NCI-H128 (cell line): ENCODE results near the gene SOWAHA.
"Not testable (repeated sequence)": the region's sequence is repeated elsewhere in the genome, so short reads cannot be mapped to it uniquely, and the experiment has no call there.

Source experiments
- DNase-seq: peaks from one replicate; lab custom pipeline; 2025; ENCODE audit not compliant: unreplicated experiment; lab: John Stamatoyannopoulos, UW

SOWAHA gene

DNA sequence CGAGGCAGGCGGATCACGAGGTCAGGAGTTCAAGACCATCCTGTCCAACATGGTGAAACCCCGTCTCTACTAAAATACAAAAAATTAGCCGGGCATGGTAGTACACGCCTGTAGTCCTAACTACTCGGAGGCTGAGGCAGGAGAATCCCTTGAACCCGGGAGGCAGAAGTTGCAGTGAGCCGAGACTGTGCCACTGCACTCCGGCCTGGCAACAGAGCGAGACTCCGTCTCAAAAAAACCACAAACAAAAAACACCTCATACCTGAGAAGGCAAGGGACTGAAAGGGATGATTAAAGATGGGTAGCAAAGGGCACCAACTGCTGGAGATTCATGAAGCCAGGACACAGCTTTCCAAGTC lies 6.3 kb upstream of the SOWAHA start:
- DNase-seq, result not testable (repeated sequence)

DNA sequence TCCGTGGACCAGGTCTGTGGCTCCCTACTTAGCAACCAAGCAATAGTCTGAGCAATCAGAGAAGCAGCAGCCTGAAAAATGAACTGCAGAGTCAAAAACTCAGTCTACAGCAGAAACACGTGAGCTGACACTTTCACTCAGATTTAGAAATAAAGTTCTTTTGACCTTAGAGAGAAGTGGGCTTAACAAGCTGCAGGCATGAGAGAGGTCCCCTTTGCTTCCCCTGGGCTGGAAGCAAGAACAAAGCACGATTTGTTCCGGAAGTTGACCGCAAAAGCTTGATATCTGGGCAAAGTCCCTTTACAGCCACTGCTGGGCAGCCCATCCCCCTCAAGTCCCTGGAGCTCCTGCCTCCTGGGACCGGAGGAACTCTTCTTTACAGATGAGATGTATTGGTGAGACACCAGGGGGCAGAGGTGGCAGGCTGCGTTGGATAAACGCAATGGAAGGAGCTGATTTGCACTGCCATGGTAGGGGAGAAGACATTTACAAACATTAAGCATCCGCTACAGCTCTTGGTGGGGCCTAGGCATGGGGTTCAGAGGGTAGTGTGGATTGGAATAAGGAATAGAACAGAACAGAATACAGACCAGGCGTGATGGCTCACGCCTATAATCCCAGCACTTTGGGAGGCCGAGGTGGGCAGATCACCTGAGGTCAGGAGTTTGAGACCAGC lies 5.8 kb upstream of the SOWAHA start:
- DNase-seq, result no peak

DNA sequence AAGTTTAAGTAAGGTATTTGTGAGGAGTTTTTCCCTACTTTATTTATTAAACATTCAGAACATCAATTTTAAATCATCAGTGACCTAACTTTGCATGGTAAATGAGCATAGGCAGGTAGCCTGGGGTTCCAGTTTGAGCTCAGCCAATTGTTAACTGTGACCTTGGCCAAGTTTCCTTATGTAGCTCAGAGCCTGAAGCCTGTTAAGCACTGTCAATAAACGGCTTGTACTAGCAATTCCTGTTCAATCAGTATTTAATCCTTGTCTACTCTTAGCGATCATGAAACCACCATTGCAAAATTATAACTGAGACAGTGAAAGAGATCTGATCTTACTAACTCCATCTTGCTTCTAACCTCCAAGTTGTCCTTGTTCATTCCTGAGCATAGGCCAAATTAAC lies 4.7 kb upstream of the SOWAHA start:
- no peak for DNase-seq

DNA sequence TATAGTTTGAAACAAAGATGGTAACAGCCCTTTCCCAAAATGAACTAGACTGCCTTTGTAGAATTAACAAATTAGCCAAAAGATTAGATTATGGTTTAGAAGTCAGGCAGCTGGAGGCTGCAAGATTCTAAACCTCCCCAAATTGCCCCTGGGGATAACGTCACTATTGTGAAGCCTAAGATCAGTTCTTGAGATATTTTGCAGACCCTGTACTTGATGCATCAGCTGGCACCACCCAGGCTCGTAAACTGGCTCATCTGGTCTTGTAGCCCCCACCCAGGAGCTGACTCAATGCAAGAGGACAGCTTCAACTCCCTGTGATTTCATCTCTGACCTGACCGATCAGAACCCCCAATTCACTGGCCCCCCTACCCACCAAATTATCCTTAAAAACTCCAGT lies 4.2 kb upstream of the SOWAHA start:
- DNase-seq, result no peak

DNA sequence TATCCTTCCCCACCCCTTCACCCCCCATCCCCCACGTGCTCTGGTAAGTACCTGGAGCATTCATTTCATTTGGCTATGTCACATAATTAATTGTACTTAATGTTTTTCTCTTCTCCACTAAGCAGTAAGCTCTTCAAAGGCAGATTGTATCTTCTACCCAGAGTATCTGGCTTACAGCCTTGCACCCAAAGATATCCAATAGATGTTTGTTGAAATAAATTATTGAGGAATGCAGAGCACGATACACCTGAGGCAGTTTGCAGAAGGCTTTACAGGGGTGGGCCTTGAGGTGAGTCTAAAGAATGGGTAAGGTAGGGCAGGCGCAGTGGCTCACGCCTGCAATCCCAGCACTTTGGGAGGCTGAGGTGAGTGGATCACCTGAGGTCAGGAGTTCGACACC lies 2.5 kb upstream of the SOWAHA start:
- no peak for DNase-seq

DNA sequence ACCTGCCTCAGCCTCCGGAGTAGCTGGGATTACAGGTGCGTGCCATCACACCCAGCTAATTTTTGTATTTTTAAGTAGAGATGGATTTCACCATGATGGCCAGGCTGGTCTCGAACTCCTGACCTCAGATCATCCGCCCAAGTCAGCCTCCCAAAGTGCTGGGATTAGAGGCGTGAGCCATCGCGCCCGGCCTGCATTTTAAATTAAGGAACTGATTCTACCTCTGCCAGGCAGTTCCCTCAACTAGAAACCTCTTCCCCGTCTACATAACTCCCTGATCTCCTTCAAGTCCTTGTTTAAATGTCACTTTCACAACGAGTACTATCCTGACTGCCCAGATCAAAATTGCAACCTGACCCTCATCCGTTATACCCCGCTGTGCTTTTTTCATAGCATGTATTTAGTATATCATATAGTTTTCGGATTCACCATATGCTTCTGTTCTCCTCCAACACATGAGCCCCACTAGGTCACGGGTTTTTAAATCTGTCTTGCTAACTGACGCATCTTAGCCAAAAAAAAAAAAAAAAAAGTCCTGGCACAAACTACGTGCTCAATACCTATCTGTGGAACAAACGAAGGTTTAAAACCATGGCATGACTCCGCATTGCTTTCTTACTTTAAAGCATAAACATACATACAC lies 858 bp upstream of the SOWAHA start:
- DNase-seq, result no peak

DNA sequence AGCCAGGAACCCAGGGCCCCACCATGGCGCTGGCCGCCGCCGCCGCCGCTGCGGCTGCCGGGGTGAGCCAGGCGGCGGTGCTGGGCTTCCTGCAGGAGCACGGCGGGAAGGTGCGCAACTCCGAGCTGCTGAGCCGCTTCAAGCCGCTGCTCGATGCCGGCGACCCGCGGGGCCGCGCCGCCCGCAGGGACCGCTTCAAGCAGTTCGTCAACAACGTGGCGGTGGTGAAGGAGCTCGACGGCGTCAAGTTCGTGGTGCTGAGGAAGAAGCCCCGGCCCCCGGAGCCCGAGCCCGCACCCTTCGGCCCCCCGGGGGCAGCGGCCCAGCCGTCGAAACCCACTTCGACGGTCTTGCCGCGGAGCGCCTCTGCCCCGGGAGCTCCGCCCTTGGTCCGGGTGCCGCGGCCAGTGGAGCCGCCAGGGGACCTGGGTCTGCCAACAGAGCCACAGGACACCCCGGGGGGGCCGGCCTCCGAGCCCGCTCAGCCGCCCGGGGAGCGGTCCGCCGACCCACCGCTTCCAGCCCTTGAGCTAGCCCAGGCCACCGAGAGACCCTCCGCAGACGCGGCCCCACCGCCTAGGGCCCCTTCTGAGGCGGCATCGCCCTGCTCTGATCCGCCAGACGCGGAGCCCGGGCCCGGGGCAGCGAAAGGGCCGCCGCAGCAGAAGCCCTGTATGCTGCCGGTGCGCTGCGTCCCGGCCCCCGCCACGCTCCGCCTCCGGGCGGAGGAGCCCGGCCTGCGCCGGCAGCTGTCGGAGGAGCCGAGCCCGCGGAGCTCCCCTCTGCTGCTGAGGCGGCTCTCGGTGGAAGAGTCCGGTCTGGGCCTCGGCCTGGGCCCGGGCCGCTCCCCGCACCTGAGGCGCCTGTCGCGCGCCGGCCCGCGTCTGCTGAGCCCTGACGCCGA lies 749 bp downstream of the SOWAHA start:
- DNase-seq, result no peak

DNA sequence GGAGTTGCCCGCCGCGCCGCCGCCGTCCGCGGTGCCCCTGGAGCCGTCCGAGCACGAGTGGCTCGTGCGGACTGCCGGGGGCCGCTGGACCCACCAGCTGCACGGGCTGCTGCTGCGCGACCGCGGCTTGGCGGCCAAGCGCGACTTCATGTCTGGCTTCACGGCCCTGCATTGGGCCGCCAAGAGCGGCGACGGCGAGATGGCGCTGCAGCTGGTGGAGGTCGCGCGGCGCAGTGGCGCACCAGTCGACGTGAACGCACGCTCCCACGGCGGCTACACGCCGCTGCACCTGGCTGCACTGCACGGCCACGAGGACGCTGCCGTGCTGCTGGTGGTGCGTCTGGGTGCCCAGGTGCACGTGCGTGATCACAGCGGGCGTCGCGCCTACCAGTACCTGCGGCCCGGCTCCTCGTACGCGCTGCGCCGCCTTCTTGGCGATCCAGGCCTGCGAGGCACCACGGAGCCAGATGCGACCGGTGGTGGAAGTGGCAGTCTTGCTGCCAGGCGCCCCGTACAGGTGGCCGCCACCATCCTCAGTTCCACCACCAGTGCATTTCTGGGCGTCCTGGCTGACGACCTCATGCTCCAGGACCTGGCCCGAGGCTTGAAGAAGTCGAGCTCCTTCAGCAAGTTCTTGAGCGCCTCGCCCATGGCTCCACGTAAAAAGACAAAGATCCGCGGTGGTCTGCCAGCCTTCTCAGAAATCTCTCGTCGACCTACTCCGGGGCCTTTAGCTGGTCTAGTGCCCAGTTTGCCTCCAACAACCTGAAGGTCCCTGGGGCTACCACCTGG lies 1.6 kb downstream of the SOWAHA start:
- DNase-seq, result no peak

DNA sequence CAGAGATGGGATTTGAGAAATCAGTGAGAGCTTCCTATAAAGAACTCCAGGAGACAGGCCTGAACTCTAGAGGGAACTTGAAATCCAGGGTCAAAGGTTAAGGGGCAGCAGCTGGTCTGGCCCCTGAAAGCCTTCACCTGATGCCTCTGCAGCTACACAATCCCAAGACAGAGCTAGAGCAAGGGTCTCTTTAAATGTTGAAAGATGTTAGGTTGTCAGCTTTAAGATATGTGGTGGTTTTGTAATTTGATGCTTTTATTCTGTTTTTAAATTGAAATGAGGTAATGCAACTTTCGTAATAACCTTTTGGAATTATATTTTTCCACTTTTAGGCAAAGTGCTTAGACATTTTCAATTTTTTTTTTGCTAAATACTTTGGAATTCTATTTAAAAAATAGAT lies 2.4 kb downstream of the SOWAHA start:
- no peak for DNase-seq

DNA sequence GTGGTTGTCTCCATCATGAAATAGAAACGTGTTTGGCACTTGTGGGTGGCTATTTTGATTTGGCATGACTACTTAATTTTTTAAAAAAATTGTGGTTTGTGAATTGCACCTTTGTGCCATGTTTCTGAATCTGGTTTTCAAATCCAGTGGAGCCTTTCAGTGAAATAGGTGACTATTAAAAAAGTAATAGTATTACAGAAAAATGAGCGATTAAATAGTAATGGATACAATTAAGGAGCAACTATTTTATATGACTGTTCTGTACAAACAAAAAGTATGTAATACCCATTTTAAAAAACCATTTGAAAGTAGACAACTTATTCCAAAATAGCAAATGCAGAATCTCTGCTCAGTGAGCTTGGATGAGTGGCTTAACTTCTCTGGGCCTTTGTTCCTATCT lies 3.0 kb downstream of the SOWAHA start:
- DNase-seq, result no peak

DNA sequence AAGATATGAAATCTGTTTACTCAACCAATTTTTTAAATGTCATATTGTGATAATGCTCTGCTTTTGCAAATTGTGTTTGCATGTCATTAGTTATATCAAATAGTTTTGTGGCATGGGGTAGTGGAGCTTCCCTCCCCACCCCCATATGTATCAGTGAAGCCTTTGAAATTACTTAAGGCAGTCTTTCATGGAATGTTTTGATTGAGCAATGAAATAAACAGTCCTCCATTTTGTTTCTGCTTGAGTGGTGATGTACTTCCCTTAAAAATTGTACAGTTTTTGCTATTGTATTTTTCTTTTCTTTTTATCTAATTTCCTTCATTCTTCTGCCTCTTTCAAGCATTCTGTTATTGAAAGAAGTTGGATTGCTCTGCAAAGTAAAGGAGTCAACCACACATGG lies 3.5 kb downstream of the SOWAHA start:
- DNase-seq, result no peak

DNA sequence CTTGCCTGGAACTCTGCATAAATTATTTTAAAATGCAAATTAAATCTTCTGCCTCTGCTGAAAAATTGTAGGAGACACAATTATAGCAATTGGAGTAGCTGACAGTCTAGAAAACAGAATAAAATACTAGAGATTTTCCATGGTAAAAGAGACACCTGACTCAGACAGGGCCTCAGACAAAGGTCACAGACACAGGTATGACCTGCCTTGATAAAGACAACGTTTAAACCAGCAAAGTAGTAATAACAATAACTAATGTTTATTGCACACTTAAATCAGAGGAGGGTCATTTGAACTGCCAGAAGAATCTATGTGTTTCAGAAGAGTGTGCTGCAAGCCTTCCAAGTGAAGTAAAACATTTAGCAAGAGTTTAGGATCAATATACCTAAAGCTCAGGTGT lies 3.9 kb downstream of the SOWAHA start:
- DNase-seq, result no peak

DNA sequence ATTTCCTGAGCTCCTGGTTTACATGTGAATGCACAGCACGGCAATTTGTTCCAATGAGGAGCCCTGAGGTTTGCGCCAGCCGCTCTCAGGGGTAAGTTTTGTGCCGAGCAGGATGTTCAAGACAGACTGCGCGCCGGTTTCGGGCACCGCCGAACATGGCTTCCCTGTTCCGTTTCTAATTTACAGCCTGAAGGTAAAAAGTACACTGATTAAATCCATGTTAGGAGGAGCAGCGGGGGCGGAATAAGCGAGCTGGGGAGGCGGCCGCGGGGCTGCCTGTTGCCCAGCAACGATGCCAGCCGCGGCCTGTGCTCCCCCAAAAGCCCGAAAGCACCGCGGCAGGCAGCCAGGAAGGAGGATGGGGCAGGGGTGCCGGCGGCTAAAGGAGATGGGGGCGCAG lies 6.4 kb downstream of the SOWAHA start:
- DNase-seq, result no peak

DNA sequence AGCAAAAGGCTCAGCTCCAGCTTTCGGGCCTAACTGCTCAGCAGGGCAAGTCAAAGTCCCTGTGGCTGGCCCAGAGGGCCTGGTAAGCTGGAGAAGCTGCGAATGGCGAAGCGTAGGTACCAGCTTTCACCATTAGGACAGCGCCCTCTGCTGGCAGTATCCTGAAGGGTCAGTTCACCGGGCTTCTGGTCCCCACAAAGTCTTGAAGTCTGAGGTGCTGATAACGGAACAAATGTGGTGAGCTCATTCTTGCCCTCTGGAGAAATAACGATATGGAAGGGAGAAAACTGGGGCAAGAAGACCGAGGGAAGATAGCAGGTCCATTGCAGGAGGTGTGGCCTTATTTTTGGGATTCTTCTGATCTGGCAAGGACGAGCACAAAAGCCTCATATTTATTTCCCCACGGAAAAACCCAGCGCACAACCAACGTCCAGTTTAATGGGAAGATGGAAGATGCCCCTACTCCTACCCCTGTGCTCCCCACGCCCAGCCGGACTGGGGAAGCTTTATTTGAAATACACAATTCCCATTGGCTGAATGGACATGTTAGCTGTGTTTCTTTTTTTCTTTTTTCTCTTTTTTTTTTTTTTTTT lies 7.2 kb downstream of the SOWAHA start:
- peak; percentile 72 for DNase-seq

DNA sequence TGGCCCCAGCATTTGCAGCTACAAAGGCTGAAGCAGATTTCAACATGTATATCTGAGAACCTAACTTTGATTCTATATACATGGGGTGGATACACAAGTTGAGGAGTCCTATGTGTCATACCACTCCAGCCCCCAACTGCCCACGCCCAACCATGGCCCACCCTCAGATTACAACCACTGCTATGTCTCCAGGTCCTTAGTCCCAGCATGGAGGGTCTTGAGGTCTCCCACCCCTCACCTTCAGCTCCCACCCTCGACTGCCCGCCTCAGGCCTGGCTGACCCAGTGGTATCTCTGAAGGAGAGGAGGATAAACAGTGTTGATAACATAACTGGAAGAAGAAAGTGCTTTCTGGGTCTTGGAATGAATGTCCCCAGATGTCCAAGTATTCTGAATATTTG lies 8.2 kb downstream of the SOWAHA start:
- no peak for DNase-seq

DNA sequence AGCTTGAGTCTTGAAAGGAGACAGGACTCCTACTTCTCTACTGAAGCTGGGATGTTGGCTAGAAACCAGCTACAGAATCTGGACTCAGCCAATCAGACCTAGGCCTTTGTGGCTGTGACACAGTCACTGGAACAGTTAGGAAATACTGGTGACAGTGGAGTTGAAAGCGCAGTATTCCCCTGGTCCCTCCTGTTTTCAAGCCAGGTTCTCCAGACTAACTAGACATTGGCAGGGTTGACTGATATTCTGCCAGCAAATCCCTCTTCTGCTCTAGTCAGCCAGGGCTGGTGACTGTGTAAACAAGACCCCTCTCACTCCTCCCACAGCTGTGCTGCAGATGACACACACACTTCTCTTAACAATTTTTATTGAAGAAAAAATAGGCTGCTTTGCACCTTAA lies 8.7 kb downstream of the SOWAHA start:
- no peak for DNase-seq

DNA sequence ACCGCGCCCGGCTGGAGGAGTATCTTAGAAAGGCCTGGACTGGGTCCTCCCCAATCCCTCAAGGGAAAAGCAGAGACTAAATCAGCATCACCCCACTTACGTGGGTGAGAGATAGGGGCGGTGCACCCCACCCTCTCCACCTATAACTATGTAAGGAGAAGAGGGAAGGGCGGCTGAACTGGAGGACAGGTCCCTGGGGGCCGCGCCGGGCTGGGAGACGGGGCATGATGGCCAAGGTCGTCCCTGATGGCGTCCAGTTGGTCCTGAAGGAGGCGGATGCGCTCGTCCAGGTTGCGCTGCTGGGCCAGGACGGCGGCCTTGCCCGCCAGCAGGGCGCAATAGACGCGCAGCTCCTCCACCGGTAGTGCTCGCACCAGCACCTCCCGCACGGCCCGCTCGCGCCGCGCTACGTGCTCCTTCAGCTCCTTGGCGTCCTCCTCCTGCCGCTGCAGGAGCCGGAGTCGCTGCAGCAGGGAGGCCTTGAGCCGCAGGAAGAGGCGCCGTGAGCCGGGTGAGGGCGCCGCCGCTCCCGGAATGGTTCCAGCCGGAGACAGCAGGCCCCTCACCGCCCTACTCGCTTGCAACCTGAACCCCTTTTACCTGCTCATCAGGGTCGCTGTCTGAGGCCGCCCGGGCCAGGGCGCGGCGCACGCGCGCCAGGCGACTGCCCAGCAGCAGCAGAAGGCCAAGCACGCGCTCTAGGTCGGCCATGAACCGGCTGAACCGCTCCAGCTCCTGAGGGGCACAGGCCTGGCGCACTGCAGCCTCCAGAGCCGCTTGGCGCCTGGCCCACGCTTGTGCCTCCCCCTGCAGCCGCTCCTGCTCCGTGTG lies 9.8 kb downstream of the SOWAHA start:
- no peak for DNase-seq

DNA sequence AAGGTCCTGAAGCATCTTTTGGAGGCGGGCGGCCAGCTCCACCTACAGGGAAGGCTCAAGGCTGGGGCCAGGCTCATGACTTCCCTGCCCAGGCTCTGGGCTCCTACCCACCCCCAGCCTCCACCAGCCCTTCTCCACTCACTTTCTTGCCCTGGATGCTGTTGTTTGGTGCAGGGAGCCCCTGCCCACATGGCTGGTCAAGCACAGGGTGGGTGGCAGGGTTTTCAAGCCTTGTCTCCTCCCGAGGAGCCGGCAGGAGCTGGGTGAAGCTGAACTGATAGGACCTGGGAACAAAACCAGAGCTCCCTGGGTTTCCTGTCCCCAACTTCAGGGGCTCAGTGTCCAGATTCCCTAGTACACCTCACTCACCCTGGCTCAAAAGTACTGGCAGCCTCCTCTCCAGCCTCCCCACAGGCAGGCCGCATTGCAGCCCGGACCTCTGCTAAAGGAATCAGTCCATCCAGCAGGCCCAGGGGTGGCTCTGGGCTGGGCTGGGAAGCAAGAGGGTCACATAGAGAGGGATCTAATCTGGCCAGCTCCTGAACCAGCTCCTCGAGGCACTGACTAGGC lies 10.5 kb downstream of the SOWAHA start:
- DNase-seq, result no peak

DNA sequence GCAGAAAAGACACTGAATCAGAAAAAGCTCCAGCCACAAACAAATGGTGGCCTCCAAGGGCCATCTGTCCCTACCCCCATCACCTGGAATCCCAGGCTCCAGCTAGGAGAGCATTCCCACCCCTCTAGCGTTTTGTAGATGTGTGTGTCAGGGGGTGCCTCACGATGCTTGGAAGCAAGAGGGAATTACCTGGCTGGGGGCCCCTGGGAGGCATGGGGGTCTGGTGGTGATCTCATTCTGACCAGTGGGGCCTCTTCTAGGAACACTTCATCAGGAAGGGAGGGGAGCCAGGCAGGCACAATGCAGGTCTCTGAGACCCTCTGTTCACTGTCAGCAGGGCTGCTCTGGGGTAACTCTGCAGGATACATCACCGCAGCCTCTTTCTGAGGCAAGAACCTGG lies 11.3 kb downstream of the SOWAHA start:
- DNase-seq, result no peak
